Thoracic aorta (tissue), 2 donors: Measurements from ENCODE around the gene MRPL55. TPM values are rescaled to one million over a fixed set of nuclear protein-coding genes. Genes with fewer than 3 reads are reported as not detected.

Experiments
- ATAC-seq: fragments of 150-250 bp; one replicate; pipeline ENCODE4 v1.8.0; 2017; ENCODE audit warnings: low read depth; ENCODE audit not compliant: insufficient number of reproducible peaks, low FRiP score
- DNase-seq: peaks from one replicate; pipeline ENCODE4 v3.0.0-alpha.2; 2020; ENCODE audit warnings: low spot score
- H3K27ac ChIP-seq, 2 donors: fragments of 200-600 bp; sonication (generic); 1 replicate in 1 of 2; 2 replicates in 1 of 2; pipeline ENCODE4 v1.5.1; 2016; ENCODE audit warnings: mild to moderate bottlenecking in 2 of 2, moderate library complexity in 2 of 2
- H3K27me3 ChIP-seq: fragments of 200-600 bp; sonication (generic); replicated peaks from 2 replicates; pipeline ENCODE4 v1.6.0; 2016; ENCODE audit warnings: mild to moderate bottlenecking; ENCODE audit not compliant: insufficient read depth
- H3K36me3 ChIP-seq: fragments of 200-600 bp; sonication (generic); one replicate; pipeline ENCODE4 v1.5.1; 2016
- H3K4me1 ChIP-seq, 2 donors: fragments of 200-600 bp; sonication (generic); 1 replicate in 1 of 2; 2 replicates in 1 of 2; pipeline versions ENCODE4 v1.5.1 to v1.6.0; 2016; ENCODE audit warnings: low read depth in 2 of 2, mild to moderate bottlenecking in 1 of 2; ENCODE audit not compliant: control insufficient read depth in 1 of 2
- H3K4me3 ChIP-seq: fragments of 200-600 bp; sonication (generic); 2 replicates; pipeline ENCODE4 v1.5.1; 2016; ENCODE audit warnings: mild to moderate bottlenecking
- H3K9me3 ChIP-seq: fragments of 200-600 bp; sonication (generic); 2 replicates; pipeline ENCODE4 v1.5.1; 2016
- total RNA-seq, 2 donors: library from RNA; depleted of rRNA; stranded (reverse); fragments of >200 nt; gene quantifications; one replicate each; pipeline versions ENCODE4 v1.1.0 to v1.2.3, GENCODE V29; 2016
- TF ChIP-seq, protein P1 (sequence below): fragments of 200-600 bp; sonication (generic); IDR thresholded peaks from one replicate; pipeline ENCODE4 v1.5.1; 2019; ENCODE audit warnings: antibody characterized with exemption

MRPL55 gene
- total RNA-seq, 2 donors from 2014 or later, result 32.4 to 79.3 TPM

DNA sequence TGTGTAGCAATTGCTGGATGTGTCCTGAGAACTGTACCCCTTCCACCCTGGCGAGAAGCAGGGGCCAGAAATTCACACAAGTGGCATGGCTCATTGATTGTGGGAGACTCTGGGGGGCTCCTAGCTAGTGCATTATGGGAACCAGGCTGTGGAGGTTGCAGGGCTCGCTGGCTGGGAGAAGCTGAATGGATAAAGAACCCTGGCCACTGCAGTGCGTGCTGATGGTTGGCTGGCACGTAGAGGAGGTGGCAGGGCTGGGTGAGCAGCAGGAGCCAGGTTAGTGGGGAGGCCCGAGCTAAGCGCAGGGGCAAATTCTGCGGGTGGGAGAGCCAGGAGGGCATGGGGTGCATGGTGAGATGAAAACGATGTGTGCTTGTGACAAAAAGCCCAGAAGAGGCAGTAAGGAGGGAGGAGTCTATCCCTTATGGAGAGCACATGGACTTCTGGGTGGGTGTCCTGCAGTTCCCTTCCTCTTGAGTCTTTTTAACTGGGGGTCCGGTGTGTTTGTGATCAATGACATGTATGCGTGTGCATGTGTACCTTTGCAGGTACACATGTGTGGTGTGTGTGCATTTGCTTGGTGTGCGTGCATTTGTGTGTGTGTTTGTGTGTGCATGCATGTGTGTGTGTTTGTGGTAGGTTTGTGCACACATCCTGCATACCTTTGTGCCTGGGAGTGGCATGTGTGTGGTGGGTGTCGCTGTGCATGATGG is 34.5 kb upstream of the MRPL55 start:
- Histone ChIP-seq H3K4me1 (peaks cover 37 to 43% of the 10 kb centered on the region in 2 donors), H3K36me3 (peaks cover 13% of the 10 kb centered on the region), H3K4me3 (no peak overlapping the region), H3K27ac (no peak overlapping the region), H3K9me3 (no peaks in the 10 kb centered on the region), H3K27me3 (no peaks in the 10 kb centered on the region)
- ATAC-seq (no peak), DNase-seq (no peak)
- TF ChIP-seq, protein P1, sequence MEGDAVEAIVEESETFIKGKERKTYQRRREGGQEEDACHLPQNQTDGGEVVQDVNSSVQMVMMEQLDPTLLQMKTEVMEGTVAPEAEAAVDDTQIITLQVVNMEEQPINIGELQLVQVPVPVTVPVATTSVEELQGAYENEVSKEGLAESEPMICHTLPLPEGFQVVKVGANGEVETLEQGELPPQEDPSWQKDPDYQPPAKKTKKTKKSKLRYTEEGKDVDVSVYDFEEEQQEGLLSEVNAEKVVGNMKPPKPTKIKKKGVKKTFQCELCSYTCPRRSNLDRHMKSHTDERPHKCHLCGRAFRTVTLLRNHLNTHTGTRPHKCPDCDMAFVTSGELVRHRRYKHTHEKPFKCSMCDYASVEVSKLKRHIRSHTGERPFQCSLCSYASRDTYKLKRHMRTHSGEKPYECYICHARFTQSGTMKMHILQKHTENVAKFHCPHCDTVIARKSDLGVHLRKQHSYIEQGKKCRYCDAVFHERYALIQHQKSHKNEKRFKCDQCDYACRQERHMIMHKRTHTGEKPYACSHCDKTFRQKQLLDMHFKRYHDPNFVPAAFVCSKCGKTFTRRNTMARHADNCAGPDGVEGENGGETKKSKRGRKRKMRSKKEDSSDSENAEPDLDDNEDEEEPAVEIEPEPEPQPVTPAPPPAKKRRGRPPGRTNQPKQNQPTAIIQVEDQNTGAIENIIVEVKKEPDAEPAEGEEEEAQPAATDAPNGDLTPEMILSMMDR, result no peak

DNA sequence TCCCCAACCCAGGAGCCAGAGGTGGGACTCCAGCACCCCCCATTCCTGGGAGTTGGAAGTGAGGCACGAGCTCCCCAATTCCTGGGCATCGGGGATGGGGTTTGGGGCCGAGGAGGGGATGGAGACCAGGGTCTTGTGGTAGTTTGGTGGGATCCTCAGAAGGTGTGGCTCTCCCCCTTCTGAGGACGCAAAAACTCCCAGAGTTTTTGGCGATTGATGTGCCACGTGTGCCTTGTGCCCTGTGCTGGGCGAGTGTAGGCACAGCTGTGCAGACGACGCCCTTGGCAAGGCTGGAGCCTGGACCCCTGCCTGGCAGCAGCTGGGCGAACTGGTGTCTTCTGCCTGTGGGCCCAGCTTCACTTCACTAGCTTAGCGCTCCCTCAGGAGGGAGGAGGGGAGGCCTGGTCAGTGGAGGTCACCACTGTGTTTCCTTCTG is 33.6 kb upstream of the MRPL55 start:
- H3K4me3 ChIP-seq, result peak overlapping the region; percentile 97
- H3K9me3 ChIP-seq, result no peaks in the 10 kb centered on the region
- no peak overlapping the region for H3K27ac ChIP-seq
- ATAC-seq (no peak), DNase-seq (no peak)
- H3K27me3 ChIP-seq, result no peaks in the 10 kb centered on the region
- peaks cover 37 to 42% of the 10 kb centered on the region in 2 donors for H3K4me1 ChIP-seq
- peaks cover 13% of the 10 kb centered on the region for H3K36me3 ChIP-seq
- TF ChIP-seq, protein P1, result no peak

DNA sequence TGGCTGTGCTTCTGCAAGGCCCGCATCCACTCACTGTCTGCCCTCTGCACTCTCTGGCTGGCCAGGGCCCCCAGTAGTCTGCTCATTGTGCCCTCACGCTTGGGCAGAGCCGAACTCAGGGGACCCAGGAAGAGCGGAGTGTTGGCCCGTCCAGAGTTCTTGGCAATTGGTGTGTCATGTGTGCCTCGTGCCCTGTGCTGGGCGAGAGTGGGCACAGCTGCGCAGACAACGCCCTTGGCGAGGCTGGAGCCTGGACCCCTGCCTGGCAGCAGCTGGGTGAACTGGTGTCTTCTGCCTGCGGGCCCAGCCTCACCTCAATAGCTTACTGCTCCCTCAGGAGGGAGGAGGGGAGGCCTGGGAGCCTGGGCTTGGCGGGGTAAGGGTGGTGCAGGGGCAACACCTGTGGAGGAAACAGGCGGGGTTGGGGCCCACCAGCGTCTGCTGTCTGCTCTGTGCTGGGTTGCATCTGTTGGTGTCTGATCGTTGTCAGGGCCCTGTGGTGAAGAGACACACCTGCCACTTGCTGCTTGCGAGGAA is 33.1 kb upstream of the MRPL55 start:
- H3K27ac ChIP-seq, result no peak overlapping the region
- peak overlapping the region; percentile 97 for H3K4me3 ChIP-seq
- TF ChIP-seq, protein P1, result no peak
- H3K4me1 ChIP-seq, result peaks cover 37 to 42% of the 10 kb centered on the region in 2 donors
- no peak for ATAC-seq
- H3K9me3 ChIP-seq, result no peaks in the 10 kb centered on the region
- no peaks in the 10 kb centered on the region for H3K27me3 ChIP-seq
- no peak for DNase-seq
- H3K36me3 ChIP-seq, result peaks cover 9% of the 10 kb centered on the region

DNA sequence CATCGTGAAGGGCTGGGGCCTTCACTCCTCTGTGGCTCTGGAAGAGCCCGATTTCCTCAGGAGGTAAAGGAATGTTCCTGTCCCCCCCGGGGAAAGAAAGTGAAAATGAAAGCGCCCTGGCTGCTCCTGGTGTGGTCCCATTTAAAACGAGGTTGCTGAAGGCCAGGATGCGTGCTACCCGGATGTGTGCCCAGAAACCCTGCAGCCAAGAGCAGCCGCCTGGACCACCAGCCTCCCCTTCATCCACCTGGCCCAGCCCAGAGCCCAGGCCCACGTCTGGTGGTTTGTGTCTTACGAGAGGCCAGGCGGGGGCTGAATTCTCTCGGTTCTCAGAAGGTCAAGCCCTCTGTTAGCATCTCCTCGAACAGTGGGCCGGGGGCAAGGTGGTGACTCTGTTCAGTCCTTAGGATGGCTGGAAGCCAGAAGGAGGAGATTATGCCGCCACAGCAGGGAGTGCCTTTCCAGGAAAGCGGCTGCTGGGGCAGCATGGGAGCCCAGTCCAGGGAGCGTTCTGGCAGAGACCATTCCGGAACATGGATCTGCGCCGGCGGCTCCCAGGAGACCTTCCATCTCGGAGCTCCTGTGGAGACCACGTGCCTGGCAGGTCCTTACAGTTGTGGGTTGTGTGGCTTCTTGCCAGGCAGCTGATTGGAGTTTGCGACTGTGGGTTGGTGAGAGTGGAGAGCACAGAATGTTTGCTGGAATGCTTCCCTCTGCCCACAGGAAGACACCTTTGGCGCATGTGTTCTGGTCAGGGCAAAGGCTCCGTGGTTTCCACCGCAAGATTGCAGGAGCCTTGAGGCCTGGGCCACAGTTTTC is 32.3 kb upstream of the MRPL55 start:
- Histone ChIP-seq H3K4me3 (peak overlapping the region; percentile 97), H3K27me3 (no peaks in the 10 kb centered on the region), H3K36me3 (peaks cover 8% of the 10 kb centered on the region), H3K27ac (peak overlapping the region; percentile 92 to 96), H3K4me1 (peaks cover 37 to 42% of the 10 kb centered on the region in 2 donors), H3K9me3 (no peaks in the 10 kb centered on the region)
- TF ChIP-seq, protein P1, result no peak
- DNase-seq (no peak), ATAC-seq (no peak)

DNA sequence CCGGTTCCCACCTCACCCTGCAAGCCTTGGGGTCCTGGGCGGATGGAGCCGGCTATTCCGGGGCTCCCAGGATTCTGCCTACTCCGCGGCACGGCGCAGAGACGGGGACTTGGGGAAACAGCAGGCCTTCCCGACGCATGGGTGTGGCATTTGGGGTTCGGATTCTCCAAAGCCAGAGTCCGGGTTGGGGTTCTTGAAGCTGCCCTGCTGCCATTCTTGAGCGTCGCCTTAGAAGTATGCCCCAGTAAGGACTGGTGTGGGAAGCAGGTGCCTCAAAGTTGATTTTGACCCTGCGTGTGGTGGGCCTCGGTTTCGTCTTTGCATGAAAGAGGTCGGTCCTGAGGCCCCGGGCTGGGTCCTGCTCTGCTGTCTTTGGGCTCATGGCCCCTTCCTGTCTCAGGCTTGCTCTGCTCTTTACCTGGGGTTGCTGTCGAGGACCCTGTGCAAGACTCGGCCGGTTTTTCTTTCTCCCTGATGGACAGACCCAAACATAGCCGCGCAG is 31.7 kb upstream of the MRPL55 start:
- Histone ChIP-seq H3K4me1 (peaks cover 37 to 42% of the 10 kb centered on the region in 2 donors), H3K4me3 (peak overlapping the region; percentile 97), H3K36me3 (peaks cover 5% of the 10 kb centered on the region), H3K27ac (peak overlapping the region; percentile 92 to 96), H3K9me3 (no peaks in the 10 kb centered on the region), H3K27me3 (no peaks in the 10 kb centered on the region)
- ATAC-seq (no peak), DNase-seq (no peak)
- TF ChIP-seq, protein P1, result no peak
